GM12873 (cell line): ENCODE data around the gene TMEM178B.

Experiments
- CTCF ChIP-seq: IDR thresholded peaks from 2 replicates; pipeline ENCODE4 v1.5.1; 2012; ENCODE audit warnings: low read depth, mild to moderate bottlenecking, moderate library complexity, low read length, control low read depth; ENCODE audit not compliant: insufficient read depth; ENCODE audit errors: missing control alignments

TMEM178B gene

DNA sequence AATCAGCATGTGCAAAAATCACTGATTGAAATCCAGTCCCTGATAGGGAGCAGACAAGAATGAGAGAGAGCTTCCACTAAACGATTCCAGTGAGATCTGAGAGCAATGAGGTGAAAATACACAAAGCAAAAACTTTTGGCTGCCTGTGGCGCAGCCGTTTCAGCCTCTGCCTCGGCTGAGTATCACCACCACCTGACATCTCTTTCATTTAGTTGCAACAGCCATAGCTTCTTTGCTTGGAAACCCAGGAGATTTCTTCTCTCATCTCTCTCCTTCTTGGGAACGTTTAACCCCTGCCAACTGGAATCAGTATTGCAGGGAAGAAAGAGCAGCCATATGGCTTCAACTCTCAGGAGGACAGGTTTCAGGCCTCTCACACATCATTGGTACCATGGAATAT, 240.0 kb downstream of the TMEM178B start:
- TF ChIP-seq CTCF = no peak

- no peak for TF ChIP-seq CTCF
Observed at GRCh38 chr7:141317033-141317585, 243.2 kb downstream of the TMEM178B start.

DNA sequence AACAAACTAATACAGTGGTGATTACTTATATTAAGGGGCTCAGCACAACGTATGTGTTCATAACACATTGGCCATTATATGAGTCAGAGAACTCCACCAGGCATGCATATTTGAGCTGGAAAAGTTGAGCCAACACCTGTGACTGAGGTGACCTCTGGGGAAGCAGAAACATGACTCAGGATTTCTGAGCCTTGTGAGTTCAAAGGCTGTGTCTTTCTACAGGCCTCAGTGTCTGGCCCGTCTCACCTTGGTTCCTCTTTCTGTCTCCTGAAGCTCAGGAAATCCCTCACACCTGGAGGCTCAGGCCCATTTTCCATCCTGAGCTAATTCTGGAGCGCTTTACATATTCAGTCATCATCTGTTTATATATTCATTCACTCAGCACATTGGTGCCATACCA, 246.4 kb downstream of the TMEM178B start:
- no peak for TF ChIP-seq CTCF

- TF ChIP-seq CTCF = no peak
Observed at GRCh38 chr7:141322383-141322782, 248.5 kb downstream of the TMEM178B start.

- TF ChIP-seq CTCF = no peak
Observed at GRCh38 chr7:141323826-141324225, 250.0 kb downstream of the TMEM178B start.

GRCh38 chr7:141324870-141325269, 251.0 kb downstream of the TMEM178B start:
- TF ChIP-seq CTCF = no peak

GRCh38 chr7:141325275-141325674, 251.4 kb downstream of the TMEM178B start:
- TF ChIP-seq CTCF = no peak
